Erythroblast (primary cell): ENCODE data around the gene GAN.
"Not testable (repeated sequence)": the region's sequence is repeated elsewhere in the genome, so short reads cannot be mapped to it uniquely, and the experiment has no call there.

Source experiments
- DNase-seq, 2 experiments: peaks; one replicate each; lab custom pipeline; 2025; lab: John Stamatoyannopoulos, UW
- GATA1 ChIP-seq: IDR thresholded peaks from 2 replicates; pipeline ENCODE4 v1.6.1; 2011; ENCODE audit warnings: low read depth, mild to moderate bottlenecking, control low read depth, low read length, moderate library complexity
- POLR2A ChIP-seq: IDR thresholded peaks from 2 replicates; pipeline ENCODE4 v1.6.1; 2011; ENCODE audit warnings: mild to moderate bottlenecking, low read length

The GAN gene

GRCh38 chr16:81405702-81406113 lies 90.9 kb downstream of the GAN start:
- DNase-seq: no peak
- TF ChIP-seq POLR2A: no peak
- no peak for TF ChIP-seq GATA1

GRCh38 chr16:81408409-81408950 lies 93.7 kb downstream of the GAN start:
- no peak for DNase-seq
- TF ChIP-seq POLR2A (no peak), GATA1 (no peak)

GRCh38 chr16:81409016-81409556 lies 94.3 kb downstream of the GAN start:
- TF ChIP-seq GATA1 (no peak), POLR2A (no peak)

GRCh38 chr16:81410643-81411293 lies 96.0 kb downstream of the GAN start:
- TF ChIP-seq POLR2A: no peak
- no peak for TF ChIP-seq GATA1
- DNase-seq: no peak

More at GRCh38 chr16:81409016-81409556, 94.3 kb downstream of the GAN start:
- no peak for DNase-seq

GRCh38 chr16:81413245-81413990 lies 98.7 kb downstream of the GAN start:
- TF ChIP-seq POLR2A (no peak), GATA1 (no peak)

GRCh38 chr16:81415751-81416150 lies 101.0 kb downstream of the GAN start:
- no peak for DNase-seq
- no peak for TF ChIP-seq GATA1
- TF ChIP-seq POLR2A: no peak

More at GRCh38 chr16:81413245-81413990, 98.7 kb downstream of the GAN start:
- no peak for DNase-seq

- TF ChIP-seq POLR2A (no peak), GATA1 (no peak)
- no peak for DNase-seq
Observed at GRCh38 chr16:81416749-81417148, 102.0 kb downstream of the GAN start.

- TF ChIP-seq POLR2A (no peak), GATA1 (no peak)
- DNase-seq: no peak
Observed at GRCh38 chr16:81417210-81417609, 102.4 kb downstream of the GAN start.

- TF ChIP-seq POLR2A: no peak
- no peak for TF ChIP-seq GATA1
- DNase-seq: no peak
Observed at GRCh38 chr16:81419806-81420205, 105.0 kb downstream of the GAN start.

- DNase-seq: no peak
- TF ChIP-seq GATA1: no peak
- no peak for TF ChIP-seq POLR2A
Observed at GRCh38 chr16:81421126-81421525, 106.4 kb downstream of the GAN start.

GRCh38 chr16:81421536-81421935 lies 106.8 kb downstream of the GAN start:
- TF ChIP-seq POLR2A: no peak
- no peak for TF ChIP-seq GATA1
- DNase-seq: no peak

GRCh38 chr16:81422153-81422552 lies 107.4 kb downstream of the GAN start:
- not testable (repeated sequence) for DNase-seq

GRCh38 chr16:81424771-81425170 lies 110.0 kb downstream of the GAN start:
- TF ChIP-seq GATA1 (no peak), POLR2A (no peak)
- DNase-seq: no peak

- no peak for TF ChIP-seq GATA1
- TF ChIP-seq POLR2A: no peak
- DNase-seq: no peak
Observed at GRCh38 chr16:81427219-81427618, 112.5 kb downstream of the GAN start.
